ENCODE data around the gene SLC6A6. TPM values are rescaled to one million over a fixed set of nuclear protein-coding genes. Genes with fewer than 3 reads are reported as not detected.

SLC6A6 gene
- total RNA-seq, 1 donor from 2014 or later: 32.9 TPM

GRCh38 chr3:14401692-14402303 lies 608 bp upstream of the SLC6A6 start:
- H3K36me3 ChIP-seq: no peaks in the 10 kb centered on the region
- H3K79me2 ChIP-seq (ENCODE audit: low read depth): peaks cover 38% of the 10 kb centered on the region
- H4K20me1 ChIP-seq (ENCODE audit: low read depth): peaks cover 34% of the 10 kb centered on the region
- peaks cover 28% of the 10 kb centered on the region for H3K27me3 Mint-ChIP-seq (ENCODE audit: insufficient read depth, low read depth)
- H3K4me3 ChIP-seq: peak overlapping the region; percentile 90
- H3K9ac ChIP-seq: no peak overlapping the region
- H3K27me3 ChIP-seq: peaks cover 16% of the 10 kb centered on the region
- H3K36me3 Mint-ChIP-seq: no peaks in the 10 kb centered on the region
- peak overlapping the region; percentile 93 for H3K27ac Mint-ChIP-seq
- H3K9me3 Mint-ChIP-seq: no peaks in the 10 kb centered on the region
- peak overlapping the region; percentile 93 for H3K4me2 ChIP-seq
- H3K4me3 Mint-ChIP-seq: peak overlapping the region; percentile 90
- H3K4me1 Mint-ChIP-seq: peaks cover 39% of the 10 kb centered on the region
- no peaks in the 10 kb centered on the region for H3K9me3 ChIP-seq (ENCODE audit: low read depth)
- H3K4me1 ChIP-seq: peaks cover 15% of the 10 kb centered on the region
- DNase-seq (ENCODE audit: low spot score): no peak
- no peak overlapping the region for H3K27ac ChIP-seq
- TF ChIP-seq CTCF (IDR thresholded peaks at IDR 0.05): no peak
- no peak for TF ChIP-seq EZH2phosphoT487 (IDR thresholded peaks at IDR 0.05)
- TF ChIP-seq EZH2 (IDR thresholded peaks at IDR 0.05): peak; percentile 41
- peaks cover 16% of the 10 kb centered on the region for H3F3A ChIP-seq (ENCODE audit: low read depth)
- H2AFZ ChIP-seq (replicated peaks): peak overlapping the region; percentile 93

GRCh38 chr3:14403619-14404155 lies 1.3 kb downstream of the SLC6A6 start:
- H3K4me1 ChIP-seq: peaks cover 15% of the 10 kb centered on the region
- H3K27me3 ChIP-seq: peaks cover 16% of the 10 kb centered on the region
- H3K27ac ChIP-seq: no peak overlapping the region
- H3K27ac Mint-ChIP-seq: no peak overlapping the region
- no peaks in the 10 kb centered on the region for H3K9me3 ChIP-seq (ENCODE audit: low read depth)
- peak overlapping the region; percentile 90 for H3K4me3 ChIP-seq
- no peaks in the 10 kb centered on the region for H3K36me3 Mint-ChIP-seq
- no peak overlapping the region for H2AFZ ChIP-seq (replicated peaks)
- H3K27me3 Mint-ChIP-seq (ENCODE audit: insufficient read depth, low read depth): peaks cover 20% of the 10 kb centered on the region
- peak overlapping the region; percentile 96 for H3K4me3 Mint-ChIP-seq
- H3K9ac ChIP-seq: no peak overlapping the region
- peaks cover 37% of the 10 kb centered on the region for H4K20me1 ChIP-seq (ENCODE audit: low read depth)
- no peaks in the 10 kb centered on the region for H3K36me3 ChIP-seq
- H3K4me2 ChIP-seq: peak overlapping the region; percentile 93
- no peaks in the 10 kb centered on the region for H3K9me3 Mint-ChIP-seq
- no peak for TF ChIP-seq EZH2 (IDR thresholded peaks at IDR 0.05)
- TF ChIP-seq CTCF (IDR thresholded peaks at IDR 0.05): no peak
- no peak for TF ChIP-seq EZH2phosphoT487 (IDR thresholded peaks at IDR 0.05)
- H3F3A ChIP-seq (ENCODE audit: low read depth): peaks cover 16% of the 10 kb centered on the region
- H3K79me2 ChIP-seq (ENCODE audit: low read depth): peaks cover 57% of the 10 kb centered on the region
- peaks cover 42% of the 10 kb centered on the region for H3K4me1 Mint-ChIP-seq
- peak; percentile 36 for DNase-seq (ENCODE audit: low spot score)

GRCh38 chr3:14404186-14404585 lies 1.8 kb downstream of the SLC6A6 start:
- Mint-ChIP-seq H3K4me1 (peaks cover 41% of the 10 kb centered on the region), H3K9me3 (no peaks in the 10 kb centered on the region), H3K36me3 (no peaks in the 10 kb centered on the region), H3K27me3 (ENCODE audit: insufficient read depth, low read depth) (peaks cover 20% of the 10 kb centered on the region), H3K4me3 (peak overlapping the region; percentile 96), H3K27ac (no peak overlapping the region)
- Histone ChIP-seq H4K20me1 (ENCODE audit: low read depth) (peaks cover 40% of the 10 kb centered on the region), H3K79me2 (ENCODE audit: low read depth) (peaks cover 57% of the 10 kb centered on the region), H3K4me2 (peak overlapping the region; percentile 93), H3K9ac (no peak overlapping the region), H3K9me3 (ENCODE audit: low read depth) (no peaks in the 10 kb centered on the region), H3K27ac (no peak overlapping the region), H3K4me1 (peaks cover 15% of the 10 kb centered on the region), H3K4me3 (peak overlapping the region; percentile 90), H3F3A (ENCODE audit: low read depth) (peaks cover 16% of the 10 kb centered on the region), H3K36me3 (no peaks in the 10 kb centered on the region), H2AFZ (replicated peaks) (no peak overlapping the region), H3K27me3 (peaks cover 16% of the 10 kb centered on the region)
- no peak for DNase-seq (ENCODE audit: low spot score)
- TF ChIP-seq EZH2 (IDR thresholded peaks at IDR 0.05): no peak
- no peak for TF ChIP-seq CTCF (IDR thresholded peaks at IDR 0.05)
- TF ChIP-seq EZH2phosphoT487 (IDR thresholded peaks at IDR 0.05): no peak

Data from neural progenitor cell (in vitro differentiated cells).